Omental fat pad (tissue), 4 donors: ENCODE data around the gene F10. TPM values are rescaled to one million over a fixed set of nuclear protein-coding genes. Genes with fewer than 3 reads are reported as not detected.
"Not testable (repeated sequence)": the region's sequence is repeated elsewhere in the genome, so short reads cannot be mapped to it uniquely, and the experiment has no call there.

ENCODE experiments used
- ATAC-seq: fragments of 150-250 bp; one replicate; pipeline ENCODE4 v1.9.1; 2016; ENCODE audit warnings: mild to moderate bottlenecking, moderate library complexity; ENCODE audit not compliant: low FRiP score
- DNase-seq: peaks from one replicate; pipeline ENCODE4 v3.0.0-alpha.2; 2019; ENCODE audit warnings: low spot score
- total RNA-seq, 4 donors: library from RNA; depleted of rRNA; stranded (reverse); fragments of >200 nt; gene quantifications; one replicate each; pipeline ENCODE4 v1.1.0, GENCODE V29; 2016
- TF ChIP-seq, protein P1 (sequence below), 3 donors: fragments of 450-650 bp; IDR thresholded peaks; one replicate each; pipeline ENCODE4 v1.5.1; 2016 to 2017; ENCODE audit warnings: antibody characterized with exemption in 3 of 3, mild to moderate bottlenecking in 3 of 3, moderate library complexity in 2 of 3

The F10 gene
- total RNA-seq, 4 donors from 2014 or later, result 10.8 to 51.1 (median 13.6) TPM

DNA sequence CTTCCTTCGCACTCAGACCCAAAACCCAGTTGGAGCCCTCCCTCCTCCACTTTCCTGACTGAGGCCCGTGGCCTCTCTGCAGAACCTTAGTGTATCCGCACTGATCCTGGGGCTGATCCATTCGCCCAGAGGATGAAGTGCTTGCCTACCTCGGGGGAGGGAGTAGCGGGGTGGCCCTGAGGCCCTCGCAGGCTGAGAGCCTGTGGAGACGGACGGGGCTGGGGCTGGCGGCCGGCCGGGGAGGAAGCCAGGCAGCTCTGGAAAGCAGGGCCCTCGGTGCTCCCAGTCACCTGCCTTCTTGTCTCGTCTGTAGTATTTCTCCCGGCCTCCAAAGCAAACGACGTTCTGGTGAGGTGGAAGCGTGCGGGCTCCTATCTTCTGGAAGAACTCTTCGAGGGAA, 37.1 kb downstream of the F10 start:
- TF ChIP-seq, protein P1, sequence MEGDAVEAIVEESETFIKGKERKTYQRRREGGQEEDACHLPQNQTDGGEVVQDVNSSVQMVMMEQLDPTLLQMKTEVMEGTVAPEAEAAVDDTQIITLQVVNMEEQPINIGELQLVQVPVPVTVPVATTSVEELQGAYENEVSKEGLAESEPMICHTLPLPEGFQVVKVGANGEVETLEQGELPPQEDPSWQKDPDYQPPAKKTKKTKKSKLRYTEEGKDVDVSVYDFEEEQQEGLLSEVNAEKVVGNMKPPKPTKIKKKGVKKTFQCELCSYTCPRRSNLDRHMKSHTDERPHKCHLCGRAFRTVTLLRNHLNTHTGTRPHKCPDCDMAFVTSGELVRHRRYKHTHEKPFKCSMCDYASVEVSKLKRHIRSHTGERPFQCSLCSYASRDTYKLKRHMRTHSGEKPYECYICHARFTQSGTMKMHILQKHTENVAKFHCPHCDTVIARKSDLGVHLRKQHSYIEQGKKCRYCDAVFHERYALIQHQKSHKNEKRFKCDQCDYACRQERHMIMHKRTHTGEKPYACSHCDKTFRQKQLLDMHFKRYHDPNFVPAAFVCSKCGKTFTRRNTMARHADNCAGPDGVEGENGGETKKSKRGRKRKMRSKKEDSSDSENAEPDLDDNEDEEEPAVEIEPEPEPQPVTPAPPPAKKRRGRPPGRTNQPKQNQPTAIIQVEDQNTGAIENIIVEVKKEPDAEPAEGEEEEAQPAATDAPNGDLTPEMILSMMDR (IDR thresholded peaks at IDR 0.05), result no peak
- ATAC-seq (no peak), DNase-seq (no peak)

- DNase-seq (no peak), ATAC-seq (no peak)
Measured at GRCh38 chr13:113160983-113161382, 38.4 kb downstream of the F10 start.

DNA sequence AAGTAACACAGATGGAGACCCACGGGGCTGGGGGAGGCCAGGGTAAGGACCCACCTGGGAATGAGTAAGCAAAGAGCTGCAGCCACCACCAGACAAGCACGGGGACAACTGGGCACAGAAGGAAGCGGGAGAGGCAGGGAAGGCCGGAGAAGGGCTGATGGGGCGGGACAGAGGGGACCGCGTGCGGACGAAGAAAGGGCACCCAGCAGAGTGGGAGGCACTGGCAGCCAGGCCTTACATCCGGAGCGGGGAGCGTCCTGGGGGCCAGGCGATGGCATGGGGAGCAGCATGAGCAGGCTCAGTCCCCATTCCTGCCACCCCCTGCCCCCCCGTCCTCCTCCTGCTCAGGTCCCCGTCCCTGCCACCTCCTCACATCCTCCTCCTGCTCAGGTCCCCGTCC, 38.8 kb downstream of the F10 start:
- TF ChIP-seq, protein P1 (IDR thresholded peaks at IDR 0.05), result no peak
- DNase-seq (no peak), ATAC-seq (no peak)

More at GRCh38 chr13:113160983-113161382, 38.4 kb downstream of the F10 start:
- TF ChIP-seq, protein P1 (IDR thresholded peaks at IDR 0.05), result no peak

- ATAC-seq, result not testable (repeated sequence)
Measured at GRCh38 chr13:113161975-113162374, 39.4 kb downstream of the F10 start.

GRCh38 chr13:113162783-113163685, 40.4 kb downstream of the F10 start:
- no peak for DNase-seq
- ATAC-seq, result no peak
- TF ChIP-seq, protein P1 (IDR thresholded peaks at IDR 0.05), result no peak

More at GRCh38 chr13:113161975-113162374, 39.4 kb downstream of the F10 start:
- not testable (repeated sequence) for DNase-seq

DNA sequence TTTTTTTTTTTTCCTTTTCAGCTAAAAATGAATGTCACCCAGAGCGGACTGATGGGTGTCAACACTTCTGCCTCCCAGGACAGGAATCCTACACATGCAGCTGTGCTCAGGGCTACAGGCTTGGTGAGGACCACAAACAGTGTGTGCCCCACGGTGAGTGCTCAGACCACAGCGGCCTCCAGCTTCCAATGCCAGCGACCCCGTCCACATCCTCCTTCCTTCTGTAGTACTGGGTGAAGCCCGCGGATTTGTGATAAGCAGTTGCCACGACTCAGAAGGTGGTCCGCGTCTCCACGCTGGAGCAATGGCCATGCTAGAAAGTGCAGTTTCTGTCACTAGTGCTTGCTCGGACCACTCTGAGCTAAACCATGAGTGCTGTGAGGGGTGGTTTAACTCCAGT, 41.9 kb downstream of the F10 start:
- ATAC-seq, result no peak
- TF ChIP-seq, protein P1 (IDR thresholded peaks at IDR 0.05), result no peak
- DNase-seq, result no peak

- TF ChIP-seq, protein P1 (IDR thresholded peaks at IDR 0.05), result no peak
- ATAC-seq (no peak), DNase-seq (no peak)
Measured at GRCh38 chr13:113166266-113166665, 43.7 kb downstream of the F10 start.
